K562 (cell line): ENCODE data around the gene ALOX12. TPM values are rescaled to one million over a fixed set of nuclear protein-coding genes. Genes with fewer than 3 reads are reported as not detected.

Experiments used
- RB1 ChIP-seq: fragments of 450-650 bp; IDR thresholded peaks from 2 replicates; pipeline ENCODE4 v1.6.1; 2017; ENCODE audit warnings: low read depth, mild to moderate bottlenecking
- polyA plus RNA-seq, 8 experiments: library from polyadenylated mRNA; depleted of rRNA in 4 of 8; stranded (reverse) in 5 of 8; unstranded in 3 of 8; fragments of >200 nt; fragmentation: Nextera tagmentation in 2 of 8; fragmentation: Illumina TruSeq in 1 of 8; extraction: Ambion mirVana in 2 of 8; extraction: Trizol in 1 of 8; gene quantifications; 2 replicates each; pipeline versions ENCODE4 v1.2.1 to v1.2.3, GENCODE V29; 2011 to 2014; ENCODE audit warnings: inconsistent platforms in 1 of 8, missing spikeins in 1 of 8
- total RNA-seq, 7 experiments: library from RNA; depleted of rRNA in 6 of 7; stranded (reverse); fragments of >200 nt in 6 of 7; fragmentation: Illumina TruSeq in 2 of 7; extraction: Trizol in 2 of 7; gene quantifications; 2 replicates each; pipeline versions ENCODE4 v1.2.1 to v1.2.3, GENCODE V29; 2011 to 2021; ENCODE audit warnings: low replicate concordance in 1 of 7
- TF ChIP-seq, protein P1 (sequence below), 2 experiments: fragments of 450-650 bp; IDR thresholded peaks; 2 replicates each; pipeline ENCODE4 v1.6.1; 2016; ENCODE audit warnings: mild to moderate bottlenecking in 2 of 2, borderline replicate concordance in 1 of 2, low read depth in 1 of 2, moderate library complexity in 1 of 2

Gene ALOX12
- total and polyA plus RNA-seq, 9 of the 15 experiments (the other 6 are each of a cell fraction or from before 2014, with no cell fraction given), result 0.09 to 1.1 (median 0.47) TPM; not detected in 1

- TF ChIP-seq, protein P1, sequence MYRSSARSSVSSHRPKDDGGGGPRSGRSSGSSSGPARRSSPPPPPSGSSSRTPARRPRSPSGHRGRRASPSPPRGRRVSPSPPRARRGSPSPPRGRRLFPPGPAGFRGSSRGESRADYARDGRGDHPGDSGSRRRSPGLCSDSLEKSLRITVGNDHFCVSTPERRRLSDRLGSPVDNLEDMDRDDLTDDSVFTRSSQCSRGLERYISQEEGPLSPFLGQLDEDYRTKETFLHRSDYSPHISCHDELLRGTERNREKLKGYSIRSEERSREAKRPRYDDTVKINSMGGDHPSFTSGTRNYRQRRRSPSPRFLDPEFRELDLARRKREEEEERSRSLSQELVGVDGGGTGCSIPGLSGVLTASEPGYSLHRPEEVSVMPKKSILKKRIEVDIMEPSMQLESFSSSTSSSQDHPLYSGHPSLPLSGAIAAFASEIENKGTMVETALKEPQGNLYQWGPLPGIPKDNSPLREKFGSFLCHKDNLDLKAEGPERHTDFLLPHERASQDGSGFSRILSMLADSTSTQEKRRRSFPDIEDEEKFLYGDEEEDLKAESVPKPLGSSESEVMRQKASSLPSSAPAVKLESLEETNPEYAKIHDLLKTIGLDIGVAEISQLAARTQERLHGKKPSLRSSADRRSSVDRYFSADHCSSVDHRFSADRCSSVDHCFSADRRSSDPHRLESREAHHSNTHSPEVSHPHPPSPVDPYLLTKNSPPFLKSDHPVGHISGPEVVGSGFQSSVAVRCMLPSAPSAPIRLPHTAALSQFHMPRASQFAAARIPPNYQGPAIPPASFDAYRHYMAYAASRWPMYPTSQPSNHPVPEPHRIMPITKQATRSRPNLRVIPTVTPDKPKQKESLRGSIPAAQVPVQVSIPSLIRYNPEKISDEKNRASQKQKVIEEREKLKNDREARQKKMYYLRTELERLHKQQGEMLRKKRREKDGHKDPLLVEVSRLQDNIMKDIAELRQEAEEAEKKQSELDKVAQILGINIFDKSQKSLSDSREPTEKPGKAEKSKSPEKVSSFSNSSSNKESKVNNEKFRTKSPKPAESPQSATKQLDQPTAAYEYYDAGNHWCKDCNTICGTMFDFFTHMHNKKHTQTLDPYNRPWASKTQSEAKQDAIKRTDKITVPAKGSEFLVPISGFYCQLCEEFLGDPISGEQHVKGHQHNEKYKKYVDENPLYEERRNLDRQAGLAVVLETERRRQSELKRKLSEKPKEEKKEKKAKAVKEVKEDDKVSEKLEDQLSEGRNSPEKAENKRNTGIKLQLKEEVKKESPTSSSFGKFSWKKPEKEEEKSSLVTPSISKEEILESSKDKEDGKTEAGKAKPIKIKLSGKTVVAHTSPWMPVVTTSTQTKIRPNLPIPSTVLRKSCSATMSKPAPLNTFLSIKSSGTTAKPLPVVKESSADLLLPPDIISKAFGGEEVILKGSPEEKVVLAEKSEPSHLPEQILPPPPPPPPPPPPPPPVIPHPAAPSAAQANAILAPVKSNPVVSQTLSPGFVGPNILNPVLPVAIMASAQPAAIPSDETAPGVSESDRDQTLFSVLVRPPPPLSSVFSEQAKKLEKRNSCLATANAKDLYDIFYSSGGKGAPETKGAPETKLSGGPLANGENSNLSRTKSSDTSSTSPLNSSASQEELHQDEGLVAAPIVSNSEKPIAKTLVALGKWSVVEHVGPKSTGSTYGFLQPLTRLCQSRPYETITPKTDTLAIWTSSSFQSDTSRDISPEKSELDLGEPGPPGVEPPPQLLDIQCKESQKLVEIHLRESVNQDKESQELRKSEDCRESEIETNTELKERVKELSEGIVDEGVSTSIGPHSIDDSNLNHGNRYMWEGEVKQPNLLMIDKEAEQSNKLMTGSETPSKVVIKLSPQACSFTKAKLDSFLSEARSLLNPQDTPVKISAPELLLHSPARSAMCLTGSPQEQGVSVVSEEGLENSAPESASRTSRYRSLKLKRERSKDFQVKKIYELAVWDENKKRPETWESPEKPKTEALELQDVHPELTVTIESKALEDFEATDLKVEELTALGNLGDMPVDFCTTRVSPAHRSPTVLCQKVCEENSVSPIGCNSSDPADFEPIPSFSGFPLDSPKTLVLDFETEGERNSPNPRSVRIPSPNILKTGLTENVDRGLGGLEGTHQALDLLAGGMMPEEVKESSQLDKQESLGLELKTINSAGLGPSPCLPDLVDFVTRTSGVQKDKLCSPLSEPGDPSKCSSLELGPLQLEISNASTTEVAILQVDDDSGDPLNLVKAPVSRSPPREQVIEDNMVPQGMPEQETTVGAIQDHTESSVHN (IDR thresholded peaks at IDR 0.05; ENCODE audit: borderline replicate concordance in 1 of 2, low read depth in 1 of 2), result no peak
- TF ChIP-seq RB1, result no peak
Measured at GRCh38 chr17:6947745-6948144, 48.1 kb upstream of the ALOX12 start (continued).
